ENCODE data around the gene NHEJ1. TPM values are rescaled to one million over a fixed set of nuclear protein-coding genes. Genes with fewer than 3 reads are reported as not detected.

The NHEJ1 gene
- total and polyA plus RNA-seq, 9 of the 15 experiments (the other 6 are each of a cell fraction or from before 2014, with no cell fraction given), result 9.0 to 23.7 (median 13.9) TPM

DNA sequence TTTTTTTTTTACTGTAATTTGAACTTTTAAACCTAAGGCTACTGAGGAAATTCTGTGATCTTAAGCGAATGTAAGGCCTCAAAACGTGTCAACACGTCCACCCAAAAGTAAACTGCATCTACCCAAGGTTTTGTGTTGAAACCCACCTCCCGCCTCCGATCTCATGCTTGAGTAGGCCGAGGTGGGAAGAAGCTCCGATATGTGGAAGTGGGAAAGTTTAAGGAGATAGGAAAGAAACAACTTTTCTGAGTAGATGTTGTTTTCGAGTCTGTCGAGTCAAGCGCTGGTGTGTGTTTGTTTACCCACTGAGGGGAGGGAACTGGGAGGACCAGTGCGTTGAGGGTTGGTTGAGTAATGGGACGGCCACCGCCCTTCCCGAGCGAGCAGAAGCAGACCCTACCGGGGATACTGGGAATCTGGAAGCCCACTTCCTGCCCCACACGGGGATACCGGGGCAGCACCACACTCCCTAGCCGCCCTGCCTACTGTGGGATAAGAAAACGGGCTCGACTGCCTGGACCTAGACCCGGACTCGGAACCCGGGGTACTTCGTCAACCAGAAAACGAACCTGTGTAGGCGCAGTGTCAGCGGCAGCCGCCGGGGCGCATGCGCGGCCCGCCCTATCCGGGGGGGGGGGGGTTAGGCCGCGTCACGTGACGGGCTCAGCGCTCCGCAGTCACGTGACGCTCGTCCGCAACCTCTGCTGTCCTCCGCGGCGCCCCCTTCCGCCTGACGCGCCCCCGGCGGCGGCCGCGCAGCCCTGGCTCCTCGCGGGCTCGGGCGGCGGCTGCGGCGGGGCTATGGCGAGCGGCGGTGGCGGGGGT lies 17.1 kb upstream of the NHEJ1 start, which contains the start of gene RETREG2 (continued):
- TF ChIP-seq, protein P1, sequence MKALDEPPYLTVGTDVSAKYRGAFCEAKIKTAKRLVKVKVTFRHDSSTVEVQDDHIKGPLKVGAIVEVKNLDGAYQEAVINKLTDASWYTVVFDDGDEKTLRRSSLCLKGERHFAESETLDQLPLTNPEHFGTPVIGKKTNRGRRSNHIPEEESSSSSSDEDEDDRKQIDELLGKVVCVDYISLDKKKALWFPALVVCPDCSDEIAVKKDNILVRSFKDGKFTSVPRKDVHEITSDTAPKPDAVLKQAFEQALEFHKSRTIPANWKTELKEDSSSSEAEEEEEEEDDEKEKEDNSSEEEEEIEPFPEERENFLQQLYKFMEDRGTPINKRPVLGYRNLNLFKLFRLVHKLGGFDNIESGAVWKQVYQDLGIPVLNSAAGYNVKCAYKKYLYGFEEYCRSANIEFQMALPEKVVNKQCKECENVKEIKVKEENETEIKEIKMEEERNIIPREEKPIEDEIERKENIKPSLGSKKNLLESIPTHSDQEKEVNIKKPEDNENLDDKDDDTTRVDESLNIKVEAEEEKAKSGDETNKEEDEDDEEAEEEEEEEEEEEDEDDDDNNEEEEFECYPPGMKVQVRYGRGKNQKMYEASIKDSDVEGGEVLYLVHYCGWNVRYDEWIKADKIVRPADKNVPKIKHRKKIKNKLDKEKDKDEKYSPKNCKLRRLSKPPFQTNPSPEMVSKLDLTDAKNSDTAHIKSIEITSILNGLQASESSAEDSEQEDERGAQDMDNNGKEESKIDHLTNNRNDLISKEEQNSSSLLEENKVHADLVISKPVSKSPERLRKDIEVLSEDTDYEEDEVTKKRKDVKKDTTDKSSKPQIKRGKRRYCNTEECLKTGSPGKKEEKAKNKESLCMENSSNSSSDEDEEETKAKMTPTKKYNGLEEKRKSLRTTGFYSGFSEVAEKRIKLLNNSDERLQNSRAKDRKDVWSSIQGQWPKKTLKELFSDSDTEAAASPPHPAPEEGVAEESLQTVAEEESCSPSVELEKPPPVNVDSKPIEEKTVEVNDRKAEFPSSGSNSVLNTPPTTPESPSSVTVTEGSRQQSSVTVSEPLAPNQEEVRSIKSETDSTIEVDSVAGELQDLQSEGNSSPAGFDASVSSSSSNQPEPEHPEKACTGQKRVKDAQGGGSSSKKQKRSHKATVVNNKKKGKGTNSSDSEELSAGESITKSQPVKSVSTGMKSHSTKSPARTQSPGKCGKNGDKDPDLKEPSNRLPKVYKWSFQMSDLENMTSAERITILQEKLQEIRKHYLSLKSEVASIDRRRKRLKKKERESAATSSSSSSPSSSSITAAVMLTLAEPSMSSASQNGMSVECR (CRISPR knock-in tag; IDR thresholded peaks at IDR 0.05), result peak; percentile 65; the same call in 1 of the 2 replicates
- TF ChIP-seq, protein P2, sequence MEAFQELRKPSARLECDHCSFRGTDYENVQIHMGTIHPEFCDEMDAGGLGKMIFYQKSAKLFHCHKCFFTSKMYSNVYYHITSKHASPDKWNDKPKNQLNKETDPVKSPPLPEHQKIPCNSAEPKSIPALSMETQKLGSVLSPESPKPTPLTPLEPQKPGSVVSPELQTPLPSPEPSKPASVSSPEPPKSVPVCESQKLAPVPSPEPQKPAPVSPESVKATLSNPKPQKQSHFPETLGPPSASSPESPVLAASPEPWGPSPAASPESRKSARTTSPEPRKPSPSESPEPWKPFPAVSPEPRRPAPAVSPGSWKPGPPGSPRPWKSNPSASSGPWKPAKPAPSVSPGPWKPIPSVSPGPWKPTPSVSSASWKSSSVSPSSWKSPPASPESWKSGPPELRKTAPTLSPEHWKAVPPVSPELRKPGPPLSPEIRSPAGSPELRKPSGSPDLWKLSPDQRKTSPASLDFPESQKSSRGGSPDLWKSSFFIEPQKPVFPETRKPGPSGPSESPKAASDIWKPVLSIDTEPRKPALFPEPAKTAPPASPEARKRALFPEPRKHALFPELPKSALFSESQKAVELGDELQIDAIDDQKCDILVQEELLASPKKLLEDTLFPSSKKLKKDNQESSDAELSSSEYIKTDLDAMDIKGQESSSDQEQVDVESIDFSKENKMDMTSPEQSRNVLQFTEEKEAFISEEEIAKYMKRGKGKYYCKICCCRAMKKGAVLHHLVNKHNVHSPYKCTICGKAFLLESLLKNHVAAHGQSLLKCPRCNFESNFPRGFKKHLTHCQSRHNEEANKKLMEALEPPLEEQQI (IDR thresholded peaks at IDR 0.05), result no peak
- TF ChIP-seq ESRRB (CRISPR knock-in tag; IDR thresholded peaks at IDR 0.05; ENCODE audit: borderline replicate concordance) (no peak), ZNF436 (CRISPR knock-in tag; IDR thresholded peaks at IDR 0.05) (no peak), ZNF778 (CRISPR knock-in tag; IDR thresholded peaks at IDR 0.05) (no peak), DIDO1 (tag; IDR thresholded peaks at IDR 0.05; ENCODE audit: low read depth) (no peak), FOXJ3 (CRISPR knock-in tag; IDR thresholded peaks at IDR 0.05) (no peak), ZNF212 (CRISPR knock-in tag; IDR thresholded peaks at IDR 0.05) (no peak), TAL1 (IDR thresholded peaks at IDR 0.05) (no peak), C11orf30 (IDR thresholded peaks at IDR 0.05; ENCODE audit: low read depth) (peak; percentile 70), KDM1A (IDR thresholded peaks at IDR 0.05) (no peak), MAFK (IDR thresholded peaks at IDR 0.05; ENCODE audit: low read length) (no peak), MIER1 (IDR thresholded peaks at IDR 0.05; ENCODE audit: low read depth) (no peak), ZNF282 (CRISPR knock-in tag; IDR thresholded peaks at IDR 0.05) (no peak), HNRNPLL (IDR thresholded peaks at IDR 0.05; ENCODE audit: low read depth, low read length, poor library complexity, severe bottlenecking) (peak; percentile 31), CBX1 (IDR thresholded peaks at IDR 0.05; ENCODE audit: low read depth) (0 out of 2 replicates have a peak, but pooled peaks have one; percentile 55), YBX1 (IDR thresholded peaks at IDR 0.05) (no peak)
- TF ChIP-seq, protein P3, sequence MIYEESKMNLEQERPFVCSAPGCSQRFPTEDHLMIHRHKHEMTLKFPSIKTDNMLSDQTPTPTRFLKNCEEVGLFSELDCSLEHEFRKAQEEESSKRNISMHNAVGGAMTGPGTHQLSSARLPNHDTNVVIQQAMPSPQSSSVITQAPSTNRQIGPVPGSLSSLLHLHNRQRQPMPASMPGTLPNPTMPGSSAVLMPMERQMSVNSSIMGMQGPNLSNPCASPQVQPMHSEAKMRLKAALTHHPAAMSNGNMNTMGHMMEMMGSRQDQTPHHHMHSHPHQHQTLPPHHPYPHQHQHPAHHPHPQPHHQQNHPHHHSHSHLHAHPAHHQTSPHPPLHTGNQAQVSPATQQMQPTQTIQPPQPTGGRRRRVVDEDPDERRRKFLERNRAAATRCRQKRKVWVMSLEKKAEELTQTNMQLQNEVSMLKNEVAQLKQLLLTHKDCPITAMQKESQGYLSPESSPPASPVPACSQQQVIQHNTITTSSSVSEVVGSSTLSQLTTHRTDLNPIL (CRISPR knock-in tag; IDR thresholded peaks at IDR 0.05), result no peak
- TF ChIP-seq, protein P4, sequence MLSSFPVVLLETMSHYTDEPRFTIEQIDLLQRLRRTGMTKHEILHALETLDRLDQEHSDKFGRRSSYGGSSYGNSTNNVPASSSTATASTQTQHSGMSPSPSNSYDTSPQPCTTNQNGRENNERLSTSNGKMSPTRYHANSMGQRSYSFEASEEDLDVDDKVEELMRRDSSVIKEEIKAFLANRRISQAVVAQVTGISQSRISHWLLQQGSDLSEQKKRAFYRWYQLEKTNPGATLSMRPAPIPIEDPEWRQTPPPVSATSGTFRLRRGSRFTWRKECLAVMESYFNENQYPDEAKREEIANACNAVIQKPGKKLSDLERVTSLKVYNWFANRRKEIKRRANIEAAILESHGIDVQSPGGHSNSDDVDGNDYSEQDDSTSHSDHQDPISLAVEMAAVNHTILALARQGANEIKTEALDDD (IDR thresholded peaks at IDR 0.05), result no peak

All from K562 (cell line).